ENCODE measurements around the gene PECR.

- peak; percentile 84 for TF ChIP-seq CTCF (conservative IDR thresholded peaks at IDR 0.05; ENCODE audit: low read length)
- no peak for TF ChIP-seq EZH2phosphoT487 (IDR thresholded peaks at IDR 0.05; ENCODE audit: borderline replicate concordance, low read depth, low read length)
These were observed 28.5 kb upstream of the PECR start for GRCh38 chr2:216109962-216110614.
